ENCODE data around the gene TP53I13. TPM values are rescaled to one million over a fixed set of nuclear protein-coding genes. Genes with fewer than 3 reads are reported as not detected.

TP53I13 gene
- total and polyA plus RNA-seq, 12 donors = 24.0 to 106 (median 34.4) TPM

DNA sequence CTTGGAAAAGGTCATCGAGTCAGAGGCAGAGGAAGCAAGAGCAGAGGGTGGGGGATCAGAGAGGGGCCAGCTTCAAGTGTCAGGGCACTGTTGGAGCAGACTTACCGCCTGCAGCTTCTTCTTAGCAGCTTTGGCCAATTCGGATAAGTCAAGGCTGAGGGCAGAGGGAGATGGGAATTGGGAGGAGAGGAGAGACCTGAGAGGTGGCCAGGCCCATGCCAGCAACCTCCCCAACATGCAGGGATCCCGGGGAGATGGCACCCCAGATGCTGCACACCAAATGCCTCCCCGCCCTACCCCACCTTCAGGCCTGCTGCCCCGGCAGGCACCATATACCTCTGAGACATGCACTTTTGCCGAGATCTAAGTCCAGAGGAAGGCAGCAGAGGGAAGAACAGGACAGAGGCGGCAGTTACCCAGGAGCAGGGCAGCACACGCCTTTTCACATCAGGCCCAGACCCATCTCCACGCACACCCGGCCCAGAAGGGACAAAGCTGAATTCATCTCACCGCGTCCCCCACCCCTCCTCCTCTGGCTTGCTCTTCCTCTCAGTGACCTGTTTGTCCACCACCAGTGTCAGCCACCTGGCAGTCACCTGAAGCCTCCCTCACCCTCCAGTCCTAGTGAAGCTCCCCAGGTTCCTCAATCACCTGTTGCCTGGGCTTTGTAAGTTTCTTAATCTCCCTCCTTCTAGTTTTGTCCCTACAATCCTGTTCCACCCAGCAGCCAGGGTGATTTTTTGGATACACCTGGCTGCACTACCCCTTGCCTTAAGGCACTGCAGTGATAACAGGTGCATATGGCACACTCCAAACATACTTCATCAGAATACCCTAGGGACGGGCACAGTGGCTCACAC is 10.4 kb downstream of the TP53I13 start:
- intact Hi-C loops (cut with DNase I) = loop anchor here in 2 of 10 donors (5.0 to 10.0 kb wide), 2 partner anchors 33 to 46 kb away; partner anchors contain the start of gene CORO6 (in 1 of the 2)
- Histone ChIP-seq H3K27ac (no peak overlapping the region), H3K36me3 (peaks cover 8 to 98% (median 52%) of the 10 kb centered on the region in 9 donors), H3K27me3 (no peaks in the 10 kb centered on the region), H3K4me1 (peaks cover 0 to 35% (median 12%) of the 10 kb centered on the region in 9 donors), H3K4me3 (no peak overlapping the region), H3K9me3 (no peaks in the 10 kb centered on the region)
- DNase-seq (no peak), ATAC-seq (no peak)
- 93 to 94% methylated on average over 14 of the region's 14 CpGs for WGBS, 2 donors
- TF ChIP-seq, protein P1, sequence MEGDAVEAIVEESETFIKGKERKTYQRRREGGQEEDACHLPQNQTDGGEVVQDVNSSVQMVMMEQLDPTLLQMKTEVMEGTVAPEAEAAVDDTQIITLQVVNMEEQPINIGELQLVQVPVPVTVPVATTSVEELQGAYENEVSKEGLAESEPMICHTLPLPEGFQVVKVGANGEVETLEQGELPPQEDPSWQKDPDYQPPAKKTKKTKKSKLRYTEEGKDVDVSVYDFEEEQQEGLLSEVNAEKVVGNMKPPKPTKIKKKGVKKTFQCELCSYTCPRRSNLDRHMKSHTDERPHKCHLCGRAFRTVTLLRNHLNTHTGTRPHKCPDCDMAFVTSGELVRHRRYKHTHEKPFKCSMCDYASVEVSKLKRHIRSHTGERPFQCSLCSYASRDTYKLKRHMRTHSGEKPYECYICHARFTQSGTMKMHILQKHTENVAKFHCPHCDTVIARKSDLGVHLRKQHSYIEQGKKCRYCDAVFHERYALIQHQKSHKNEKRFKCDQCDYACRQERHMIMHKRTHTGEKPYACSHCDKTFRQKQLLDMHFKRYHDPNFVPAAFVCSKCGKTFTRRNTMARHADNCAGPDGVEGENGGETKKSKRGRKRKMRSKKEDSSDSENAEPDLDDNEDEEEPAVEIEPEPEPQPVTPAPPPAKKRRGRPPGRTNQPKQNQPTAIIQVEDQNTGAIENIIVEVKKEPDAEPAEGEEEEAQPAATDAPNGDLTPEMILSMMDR (IDR thresholded peaks at IDR 0.05) = no peak

DNA sequence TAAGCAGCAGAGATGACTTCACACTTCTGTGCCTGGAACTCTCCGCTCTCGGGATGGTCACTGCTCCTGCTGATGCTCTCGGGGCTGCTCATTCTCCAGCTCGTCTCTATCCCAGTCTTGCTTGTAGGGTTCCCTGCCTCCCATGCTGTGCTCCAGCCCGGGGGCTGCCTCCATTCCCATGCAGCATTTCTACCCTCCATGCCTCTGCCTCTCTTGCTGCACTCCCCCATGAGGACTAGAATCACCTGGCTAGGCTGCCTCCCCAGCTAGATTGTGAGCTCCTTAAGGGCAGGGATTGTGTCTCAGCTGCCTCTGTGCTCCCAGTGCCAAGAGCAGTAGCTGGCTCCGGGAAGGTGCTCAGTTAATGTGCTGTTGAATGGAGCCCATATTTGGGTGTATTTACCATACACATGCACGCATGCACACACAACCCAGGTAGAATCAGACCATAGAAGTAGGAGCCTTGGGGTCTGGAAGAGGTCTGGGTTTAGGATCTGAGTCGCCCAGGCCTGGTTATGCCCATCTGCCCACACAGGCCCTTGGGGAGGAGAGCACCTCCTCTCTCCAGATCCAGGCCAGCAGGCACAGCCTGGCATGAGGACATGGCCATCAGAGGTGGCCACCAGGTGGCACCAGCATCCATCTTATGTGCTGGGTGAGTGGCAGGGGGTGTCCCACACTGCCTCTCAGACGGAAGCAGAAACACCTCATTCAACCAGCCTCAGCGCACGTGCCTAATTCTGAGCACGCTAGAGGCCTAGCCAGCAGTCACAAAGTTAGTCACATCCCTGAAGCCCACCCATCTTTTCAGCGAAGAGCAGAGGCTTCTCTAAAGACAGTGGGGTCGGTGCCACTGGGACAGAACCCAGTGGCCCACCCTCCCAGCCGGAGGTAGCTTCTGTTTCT is 11.6 kb downstream of the TP53I13 start:
- DNase-seq (peak; percentile 81 to 87), ATAC-seq (peak; percentile 62 to 81 (median 73))
- 63 to 64% methylated on average over 15 of the region's 15 CpGs for WGBS, 2 donors
- no peaks in the 10 kb centered on the region for H3K9me3 ChIP-seq
- TF ChIP-seq, protein P1 (IDR thresholded peaks at IDR 0.05) = peak; percentile 85 to 93 (median 91)
- H3K36me3 ChIP-seq = peaks cover 8 to 86% (median 41%) of the 10 kb centered on the region in 9 donors
- H3K4me3 ChIP-seq = no peak overlapping the region
- intact Hi-C loops (cut with DNase I) = loop anchor here in 6 of 10 donors (1.0 to 10.0 kb wide), 5 partner anchors 11 to 512 kb away; partner anchors contain the start of gene CORO6 (in 1 of the 6)
- H3K4me1 ChIP-seq = peaks cover 0 to 47% (median 24%) of the 10 kb centered on the region in 9 donors
- H3K27me3 ChIP-seq = no peaks in the 10 kb centered on the region
- H3K27ac ChIP-seq = peak overlapping the region in 3 of 10 donors; percentile 23 to 34 (median 24)

DNA sequence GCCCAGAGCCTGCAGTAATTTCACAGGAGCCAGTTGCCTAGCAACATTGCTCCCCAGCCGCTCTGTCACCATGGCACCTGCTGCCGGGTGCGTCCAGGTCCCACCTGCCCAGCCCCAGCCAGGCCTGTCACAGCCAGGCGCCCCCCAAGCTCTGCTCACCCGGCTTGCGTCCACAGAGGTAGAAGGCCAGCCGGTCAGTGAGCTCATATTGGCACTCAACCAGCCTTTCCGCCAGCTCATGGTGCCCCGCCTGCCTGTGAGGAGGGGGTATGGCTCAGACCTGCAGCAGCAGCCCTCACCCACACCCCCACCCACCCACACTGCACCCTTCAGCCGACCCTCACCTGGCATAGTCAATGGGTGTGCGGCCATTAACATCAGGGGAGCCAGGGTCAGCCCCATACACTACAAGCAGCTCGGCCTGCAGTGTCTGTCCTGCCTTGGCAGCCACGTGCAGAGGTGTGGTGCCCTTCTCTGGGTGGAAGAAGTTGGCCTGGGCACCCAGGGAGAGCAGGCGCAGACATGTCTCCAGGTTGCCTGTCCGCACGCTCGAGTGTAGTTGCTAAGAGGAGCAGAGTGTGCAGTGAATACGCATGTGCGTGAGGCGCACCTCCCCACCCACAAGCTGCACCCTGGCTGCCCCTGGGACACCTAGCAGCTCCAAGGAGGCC is 13.2 kb downstream of the TP53I13 start:
- 91 to 92% methylated on average over 20 of the region's 20 CpGs for WGBS, 2 donors
- Histone ChIP-seq H3K36me3 (peaks cover 0 to 70% (median 25%) of the 10 kb centered on the region in 9 donors), H3K4me1 (peaks cover under 1 to 63% (median 37%) of the 10 kb centered on the region in 9 donors), H3K27ac (no peak overlapping the region), H3K4me3 (no peak overlapping the region), H3K27me3 (no peaks in the 10 kb centered on the region), H3K9me3 (no peaks in the 10 kb centered on the region)
- DNase-seq (no peak), ATAC-seq (no peak)
- intact Hi-C loops (cut with DNase I) = loop anchor here in 2 of 10 donors (5.0 kb wide), 2 partner anchors 196 to 511 kb away; no protein-coding TSS in a partner anchor
- TF ChIP-seq, protein P1 (IDR thresholded peaks at IDR 0.05) = no peak

Measured in heart right ventricle (tissue), 16 donors.